PFSK-1 (cell line): Measurements from ENCODE around the gene HABP2.

Experiments
- FOXP2 ChIP-seq: optimal IDR thresholded peaks from 2 replicates; pipeline ENCODE3; 2011; ENCODE audit warnings: borderline replicate concordance, control low read depth, inconsistent platforms; ENCODE audit not compliant: insufficient read depth; ENCODE audit errors: extremely low read length, extremely low read depth
- POLR2AphosphoS5 ChIP-seq: IDR thresholded peaks from 2 replicates; pipeline ENCODE4 v1.6.1; 2012; ENCODE audit warnings: low read depth, mild to moderate bottlenecking, control low read depth, low read length, moderate library complexity
- SIN3A ChIP-seq: IDR thresholded peaks from 2 replicates; pipeline ENCODE4 v1.6.1; 2012; ENCODE audit warnings: mild to moderate bottlenecking, low read length, moderate library complexity, borderline replicate concordance; ENCODE audit not compliant: insufficient read depth
- TAF1 ChIP-seq: IDR thresholded peaks from 2 replicates; pipeline ENCODE4 v1.6.1; 2012; ENCODE audit warnings: low read length, control low read depth, borderline replicate concordance; ENCODE audit not compliant: insufficient read depth
- TF ChIP-seq, protein P1 (sequence below), 2 experiments: IDR thresholded peaks; 2 replicates each; pipeline versions ENCODE4 v1.6.1 to v1.8.0; 2011 to 2012; ENCODE audit warnings: low read depth in 2 of 2, low read length in 2 of 2, control low read depth in 1 of 2, inconsistent platforms in 1 of 2, mild to moderate bottlenecking in 1 of 2, moderate library complexity in 1 of 2; ENCODE audit not compliant: insufficient read depth in 1 of 2

Gene HABP2

DNA sequence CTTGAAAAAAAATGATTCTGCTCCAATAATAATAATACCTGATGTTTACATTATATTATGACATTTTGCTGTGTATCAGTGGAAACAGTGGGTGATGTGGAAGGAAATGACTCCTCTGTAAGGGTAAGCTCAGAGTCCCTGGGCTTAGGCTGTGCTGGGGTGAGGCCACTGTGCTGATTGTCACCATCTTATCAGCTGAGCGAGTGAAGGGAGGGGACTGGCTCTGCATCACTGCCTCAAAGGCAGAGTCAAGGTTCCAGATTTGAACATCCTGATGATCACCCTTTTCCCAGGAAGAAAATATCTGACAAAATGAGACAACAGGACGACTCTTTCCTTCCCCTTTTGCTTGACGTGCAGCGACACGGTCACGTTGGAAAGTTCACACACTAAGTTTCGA is 24.0 kb upstream of the HABP2 start:
- TF ChIP-seq POLR2AphosphoS5 (no peak), TAF1 (no peak), SIN3A (no peak), FOXP2 (no peak)
- TF ChIP-seq, protein P1, sequence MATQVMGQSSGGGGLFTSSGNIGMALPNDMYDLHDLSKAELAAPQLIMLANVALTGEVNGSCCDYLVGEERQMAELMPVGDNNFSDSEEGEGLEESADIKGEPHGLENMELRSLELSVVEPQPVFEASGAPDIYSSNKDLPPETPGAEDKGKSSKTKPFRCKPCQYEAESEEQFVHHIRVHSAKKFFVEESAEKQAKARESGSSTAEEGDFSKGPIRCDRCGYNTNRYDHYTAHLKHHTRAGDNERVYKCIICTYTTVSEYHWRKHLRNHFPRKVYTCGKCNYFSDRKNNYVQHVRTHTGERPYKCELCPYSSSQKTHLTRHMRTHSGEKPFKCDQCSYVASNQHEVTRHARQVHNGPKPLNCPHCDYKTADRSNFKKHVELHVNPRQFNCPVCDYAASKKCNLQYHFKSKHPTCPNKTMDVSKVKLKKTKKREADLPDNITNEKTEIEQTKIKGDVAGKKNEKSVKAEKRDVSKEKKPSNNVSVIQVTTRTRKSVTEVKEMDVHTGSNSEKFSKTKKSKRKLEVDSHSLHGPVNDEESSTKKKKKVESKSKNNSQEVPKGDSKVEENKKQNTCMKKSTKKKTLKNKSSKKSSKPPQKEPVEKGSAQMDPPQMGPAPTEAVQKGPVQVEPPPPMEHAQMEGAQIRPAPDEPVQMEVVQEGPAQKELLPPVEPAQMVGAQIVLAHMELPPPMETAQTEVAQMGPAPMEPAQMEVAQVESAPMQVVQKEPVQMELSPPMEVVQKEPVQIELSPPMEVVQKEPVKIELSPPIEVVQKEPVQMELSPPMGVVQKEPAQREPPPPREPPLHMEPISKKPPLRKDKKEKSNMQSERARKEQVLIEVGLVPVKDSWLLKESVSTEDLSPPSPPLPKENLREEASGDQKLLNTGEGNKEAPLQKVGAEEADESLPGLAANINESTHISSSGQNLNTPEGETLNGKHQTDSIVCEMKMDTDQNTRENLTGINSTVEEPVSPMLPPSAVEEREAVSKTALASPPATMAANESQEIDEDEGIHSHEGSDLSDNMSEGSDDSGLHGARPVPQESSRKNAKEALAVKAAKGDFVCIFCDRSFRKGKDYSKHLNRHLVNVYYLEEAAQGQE (IDR thresholded peaks at IDR 0.05; ENCODE audit: insufficient read depth in 1 of 2, low read depth in 2 of 2, low read length in 2 of 2) = no peak

DNA sequence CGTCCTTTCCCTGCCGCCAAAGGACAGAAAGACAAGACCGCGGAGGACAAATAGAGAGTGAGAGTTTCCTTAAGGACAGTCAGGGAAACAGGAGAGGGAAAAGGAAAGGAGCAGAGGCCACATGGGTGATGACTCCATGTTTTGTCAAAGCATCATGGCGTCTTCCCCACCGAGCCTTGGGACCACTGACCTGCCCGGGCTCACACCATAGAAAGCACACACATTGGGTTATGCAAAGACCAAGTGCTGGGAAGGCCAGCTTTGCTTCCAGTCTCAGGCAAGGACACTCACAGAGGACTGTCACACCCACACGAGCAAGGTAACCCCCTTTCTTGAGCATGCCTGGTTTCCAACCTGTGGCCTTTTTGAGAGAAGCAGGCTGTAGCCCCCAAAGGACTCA is 23.3 kb upstream of the HABP2 start:
- TF ChIP-seq, protein P1 (IDR thresholded peaks at IDR 0.05; ENCODE audit: insufficient read depth in 1 of 2, low read depth in 2 of 2, low read length in 2 of 2) = no peak
- TF ChIP-seq POLR2AphosphoS5 = no peak
- no peak for TF ChIP-seq TAF1
- no peak for TF ChIP-seq FOXP2
- TF ChIP-seq SIN3A = no peak

DNA sequence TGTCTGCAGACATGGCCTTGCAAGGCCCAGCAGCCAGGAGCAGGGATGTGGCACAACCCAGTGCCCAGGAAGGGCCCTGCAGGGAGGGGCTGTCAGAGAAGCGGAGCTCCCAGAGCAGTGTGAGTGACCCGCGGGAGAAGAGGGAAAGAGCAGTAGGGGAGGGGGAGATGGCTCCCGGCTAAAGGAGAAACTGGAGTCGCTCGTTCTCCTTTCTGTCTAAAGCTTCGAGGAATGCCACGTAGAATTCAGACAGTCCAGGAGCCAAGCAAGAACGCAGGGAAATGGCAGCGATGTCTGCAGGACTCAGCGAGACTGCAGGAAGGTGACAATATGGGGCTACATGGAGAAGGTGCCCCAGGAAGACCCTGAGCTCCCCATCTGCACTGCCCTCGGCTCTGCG is 22.4 kb upstream of the HABP2 start:
- TF ChIP-seq POLR2AphosphoS5 = no peak
- TF ChIP-seq TAF1 = no peak
- TF ChIP-seq, protein P1 (IDR thresholded peaks at IDR 0.05; ENCODE audit: insufficient read depth in 1 of 2, low read depth in 2 of 2, low read length in 2 of 2) = no peak
- no peak for TF ChIP-seq FOXP2
- TF ChIP-seq SIN3A = no peak

DNA sequence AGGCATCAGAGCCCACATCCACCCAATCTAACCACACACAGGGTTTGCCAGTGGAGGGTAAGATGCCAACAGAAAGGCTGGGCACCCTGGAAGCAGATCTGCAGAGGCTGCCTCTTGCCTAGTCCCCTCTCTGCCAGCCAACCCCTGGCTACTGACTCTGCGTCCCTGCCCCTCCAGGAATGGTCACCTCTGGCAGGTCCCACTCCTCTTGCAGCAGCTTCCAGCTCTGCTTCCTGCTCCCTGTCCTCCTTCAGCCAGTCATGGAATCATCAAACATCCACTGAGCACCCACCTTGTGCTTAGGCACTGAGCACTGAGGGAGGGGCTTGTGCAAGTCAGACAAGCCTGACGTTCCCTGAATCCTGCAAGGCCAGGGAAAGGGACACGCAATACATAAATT is 20.1 kb upstream of the HABP2 start:
- TF ChIP-seq, protein P1 (IDR thresholded peaks at IDR 0.05; ENCODE audit: insufficient read depth in 1 of 2, low read depth in 2 of 2, low read length in 2 of 2) = no peak
- no peak for TF ChIP-seq TAF1
- no peak for TF ChIP-seq FOXP2
- no peak for TF ChIP-seq SIN3A
- TF ChIP-seq POLR2AphosphoS5 = no peak

DNA sequence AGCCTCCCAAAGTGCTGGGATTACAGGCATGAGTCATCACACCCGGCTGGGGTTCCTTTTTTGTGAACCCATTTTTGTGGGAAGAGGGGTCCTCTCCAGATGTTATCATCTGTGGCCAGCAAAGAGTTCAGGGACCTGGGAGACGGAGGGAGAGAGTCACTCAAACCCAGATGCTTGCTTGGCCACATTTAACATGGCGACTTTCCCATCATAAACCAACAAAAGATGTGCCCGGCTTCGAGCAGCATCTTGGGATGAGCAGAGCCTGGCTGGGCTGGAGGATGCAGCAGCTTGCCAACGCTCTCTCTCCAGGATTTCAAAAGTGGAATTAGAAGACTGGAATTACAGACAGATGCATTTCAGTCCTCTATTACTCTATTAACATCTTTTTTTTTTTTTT is 19.1 kb upstream of the HABP2 start:
- no peak for TF ChIP-seq TAF1
- no peak for TF ChIP-seq POLR2AphosphoS5
- no peak for TF ChIP-seq SIN3A
- no peak for TF ChIP-seq FOXP2
- TF ChIP-seq, protein P1 (IDR thresholded peaks at IDR 0.05; ENCODE audit: insufficient read depth in 1 of 2, low read depth in 2 of 2, low read length in 2 of 2) = no peak
